Peyer's patch (tissue), 4 donors: ENCODE data around the gene TFCP2L1. TPM values are rescaled to one million over a fixed set of nuclear protein-coding genes. Genes with fewer than 3 reads are reported as not detected.

Source experiments
- DNase-seq, 3 donors: peaks; one replicate each; pipeline ENCODE4 v3.0.0-alpha.2; 2017 to 2019
- H3K27ac ChIP-seq, 4 donors: fragments of 200-600 bp; sonication (generic); one replicate each; pipeline ENCODE4 v1.5.1; 2016 to 2019
- H3K27me3 ChIP-seq, 2 donors: fragments of 200-600 bp; sonication (generic); one replicate each; pipeline ENCODE4 v1.5.1; 2019
- H3K36me3 ChIP-seq, 3 donors: fragments of 200-600 bp; sonication (generic); one replicate each; pipeline ENCODE4 v1.5.1; 2016 to 2019
- H3K4me1 ChIP-seq, 4 donors: fragments of 200-600 bp; sonication (generic); one replicate each; pipeline ENCODE4 v1.5.1; 2016 to 2019
- H3K4me3 ChIP-seq, 4 donors: fragments of 200-600 bp; sonication (generic); 1 replicate in 3 of 4; 2 replicates in 1 of 4; pipeline ENCODE4 v1.5.1; 2016 to 2019; ENCODE audit warnings: mild to moderate bottlenecking in 1 of 4
- H3K9me3 ChIP-seq, 4 donors: fragments of 200-600 bp; sonication (generic); one replicate each; pipeline ENCODE4 v1.5.1; 2016 to 2019; ENCODE audit warnings: mild to moderate bottlenecking in 1 of 4
- POLR2A ChIP-seq, 2 donors: fragments of 450-650 bp; IDR thresholded peaks; one replicate each; pipeline ENCODE4 v1.5.1; 2017; ENCODE audit warnings: antibody characterized with exemption in 2 of 2, mild to moderate bottlenecking in 2 of 2, moderate library complexity in 2 of 2
- total RNA-seq, 4 donors: library from RNA; depleted of rRNA; stranded (reverse); fragments of >200 nt; gene quantifications; one replicate each; pipeline ENCODE4 v1.1.0, GENCODE V29; 2016
- TF ChIP-seq, protein P1 (sequence below), 6 experiments: fragments of 450-650 bp in 4 of 6; fragments of 200-600 bp in 2 of 6; sonication (generic) in 1 of 6; IDR thresholded peaks; one replicate each; pipeline ENCODE4 v1.5.1; 2017 to 2019; ENCODE audit warnings: antibody characterized with exemption in 6 of 6, mild to moderate bottlenecking in 3 of 6, moderate library complexity in 1 of 6

Gene TFCP2L1
- total RNA-seq, 4 donors from 2014 or later, result 5.0 to 41.0 (median 10.0) TPM

DNA sequence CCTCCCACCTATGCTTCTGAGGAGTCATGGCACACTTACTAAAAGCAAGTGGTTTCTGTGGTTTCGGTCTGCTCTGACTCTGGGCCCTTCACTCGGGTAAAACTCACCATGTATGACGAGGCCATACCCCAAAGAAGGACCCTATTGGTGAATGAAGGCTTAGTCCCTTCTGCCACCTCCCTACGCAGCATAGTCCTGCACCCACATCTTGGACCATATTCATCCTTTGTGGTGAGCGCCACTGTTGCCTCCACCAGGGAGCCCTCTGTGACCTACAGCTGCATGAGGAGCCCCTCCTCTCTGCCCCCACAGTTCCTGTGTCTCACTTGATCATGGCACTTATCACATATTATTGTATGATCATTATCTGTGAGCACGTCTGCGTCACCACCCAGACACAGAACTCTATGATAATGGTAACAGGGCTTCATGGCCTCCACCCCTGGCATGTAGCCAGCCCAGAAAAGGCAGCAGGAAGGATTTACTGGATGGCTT lies 113.3 kb downstream of the TFCP2L1 start:
- no peak overlapping the region for H3K27ac ChIP-seq
- no peaks in the 10 kb centered on the region for H3K27me3 ChIP-seq
- no peaks in the 10 kb centered on the region for H3K4me1 ChIP-seq
- no peaks in the 10 kb centered on the region for H3K9me3 ChIP-seq
- H3K4me3 ChIP-seq, result no peak overlapping the region
- no peak for TF ChIP-seq POLR2A (IDR thresholded peaks at IDR 0.05)
- TF ChIP-seq, protein P1, sequence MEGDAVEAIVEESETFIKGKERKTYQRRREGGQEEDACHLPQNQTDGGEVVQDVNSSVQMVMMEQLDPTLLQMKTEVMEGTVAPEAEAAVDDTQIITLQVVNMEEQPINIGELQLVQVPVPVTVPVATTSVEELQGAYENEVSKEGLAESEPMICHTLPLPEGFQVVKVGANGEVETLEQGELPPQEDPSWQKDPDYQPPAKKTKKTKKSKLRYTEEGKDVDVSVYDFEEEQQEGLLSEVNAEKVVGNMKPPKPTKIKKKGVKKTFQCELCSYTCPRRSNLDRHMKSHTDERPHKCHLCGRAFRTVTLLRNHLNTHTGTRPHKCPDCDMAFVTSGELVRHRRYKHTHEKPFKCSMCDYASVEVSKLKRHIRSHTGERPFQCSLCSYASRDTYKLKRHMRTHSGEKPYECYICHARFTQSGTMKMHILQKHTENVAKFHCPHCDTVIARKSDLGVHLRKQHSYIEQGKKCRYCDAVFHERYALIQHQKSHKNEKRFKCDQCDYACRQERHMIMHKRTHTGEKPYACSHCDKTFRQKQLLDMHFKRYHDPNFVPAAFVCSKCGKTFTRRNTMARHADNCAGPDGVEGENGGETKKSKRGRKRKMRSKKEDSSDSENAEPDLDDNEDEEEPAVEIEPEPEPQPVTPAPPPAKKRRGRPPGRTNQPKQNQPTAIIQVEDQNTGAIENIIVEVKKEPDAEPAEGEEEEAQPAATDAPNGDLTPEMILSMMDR (IDR thresholded peaks at IDR 0.05), result no peak
- no peak for DNase-seq
- no peaks in the 10 kb centered on the region for H3K36me3 ChIP-seq

DNA sequence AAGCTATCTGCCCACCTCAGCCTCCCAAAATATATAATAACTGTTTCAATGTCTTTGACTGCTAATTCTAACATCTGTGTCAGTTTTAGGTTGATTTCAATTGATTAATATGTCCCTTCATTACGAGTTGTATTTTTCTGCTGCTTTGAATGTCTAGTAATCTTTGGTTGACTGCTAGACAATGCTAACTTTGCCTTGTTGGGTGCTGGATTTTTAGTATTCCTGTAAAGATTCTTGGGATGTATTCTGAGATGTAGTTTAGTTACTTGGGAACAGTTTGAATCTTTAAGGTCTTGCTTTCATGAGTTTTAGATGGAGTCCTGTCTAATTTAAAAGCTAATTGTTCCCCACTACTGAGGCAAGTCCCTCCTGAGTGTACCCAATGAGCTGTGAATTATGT lies 114.4 kb downstream of the TFCP2L1 start:
- Histone ChIP-seq H3K4me1 (no peaks in the 10 kb centered on the region), H3K4me3 (no peak overlapping the region), H3K27me3 (no peaks in the 10 kb centered on the region), H3K9me3 (no peaks in the 10 kb centered on the region), H3K27ac (no peak overlapping the region), H3K36me3 (no peaks in the 10 kb centered on the region)
- DNase-seq, result no peak
- no peak for TF ChIP-seq POLR2A (IDR thresholded peaks at IDR 0.05)
- TF ChIP-seq, protein P1 (IDR thresholded peaks at IDR 0.05), result no peak

DNA sequence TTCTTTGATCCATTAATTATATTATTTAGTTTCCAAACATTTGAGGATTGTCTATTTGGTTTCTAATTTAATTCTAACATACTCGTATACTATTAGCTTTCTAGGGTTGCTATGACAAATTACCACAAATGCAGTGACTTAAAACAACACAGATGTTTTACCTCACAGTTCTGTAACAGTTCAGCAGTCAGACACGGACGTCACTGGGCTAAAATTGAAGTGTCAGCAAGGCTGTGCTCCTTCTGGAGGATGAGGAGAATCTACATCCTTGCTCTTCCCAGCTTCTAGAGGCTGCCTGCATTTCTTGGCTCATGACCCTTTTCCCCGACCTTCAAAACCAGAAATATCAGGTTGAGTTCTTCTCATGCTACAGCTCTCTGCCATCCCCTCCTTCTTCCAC lies 117.6 kb downstream of the TFCP2L1 start:
- Histone ChIP-seq H3K9me3 (no peaks in the 10 kb centered on the region), H3K4me1 (no peaks in the 10 kb centered on the region), H3K27me3 (no peaks in the 10 kb centered on the region), H3K4me3 (no peak overlapping the region), H3K27ac (no peak overlapping the region), H3K36me3 (no peaks in the 10 kb centered on the region)
- DNase-seq, result no peak
- no peak for TF ChIP-seq POLR2A (IDR thresholded peaks at IDR 0.05)
- TF ChIP-seq, protein P1 (IDR thresholded peaks at IDR 0.05), result no peak

Other genes with a start within 250 kb of the TFCP2L1 start
- gene RNU4ATAC, start 245.7 kb upstream of the TFCP2L1 start, total RNA-seq, result under 1 TPM in 1 of 4 donors, not detected in 3; under 0.01 TPM